OCI-LY7 (cell line): ENCODE data around the gene CTDSPL2. TPM values are rescaled to one million over a fixed set of nuclear protein-coding genes. Genes with fewer than 3 reads are reported as not detected.

ENCODE experiments used
- BruUV-seq: library from RNA; stranded (reverse); fragments of 400-500 nt; replicated peaks from 2 replicates; lab custom pipeline; 2021; lab: Mats Ljungman, UMichigan
- CTCF ChIA-PET: fragments of 300-600 bp; sonication (Branson Sonifier 250); formaldehyde crosslinking; loops from one replicate; lab custom pipeline; 2022; ENCODE audit warnings: antibody characterized with exemption; ENCODE audit not compliant: unreplicated experiment; lab: Charles Lee
- POLR2A ChIA-PET: fragments of 300-600 bp; sonication (Branson Sonifier 250); formaldehyde crosslinking; loops from one replicate; lab custom pipeline; 2022; ENCODE audit warnings: antibody characterized with exemption; lab: Charles Lee
- DNase-seq: peaks from one replicate; pipeline ENCODE4 v3.0.0-alpha.2; 2015; ENCODE audit warnings: low spot score
- H2AFZ ChIP-seq: fragments of 200-600 bp; sonication (generic), shearing (Covaris generic); 2 replicates; pipeline ENCODE4 v1.6.1; 2014; ENCODE audit warnings: mild to moderate bottlenecking, antibody characterized with exemption, low read length, moderate library complexity
- H3K27ac ChIP-seq: fragments of 200-600 bp; sonication (generic); 2 replicates; pipeline ENCODE4 v1.5.1; 2014; ENCODE audit warnings: mixed run types, low read depth, mild to moderate bottlenecking, moderate library complexity, low read length, inconsistent platforms; ENCODE audit not compliant: poor library complexity, severe bottlenecking
- H3K36me3 ChIP-seq: fragments of 200-600 bp; sonication (generic); 2 replicates; pipeline ENCODE4 v1.6.1; 2014; ENCODE audit warnings: mild to moderate bottlenecking, antibody characterized with exemption, low read length, moderate library complexity, mixed read lengths; ENCODE audit not compliant: insufficient read depth
- H3K4me1 ChIP-seq: fragments of 200-600 bp; sonication (generic); 2 replicates; pipeline ENCODE4 v1.5.1; 2014; ENCODE audit warnings: mild to moderate bottlenecking, low read length; ENCODE audit not compliant: insufficient read depth, poor library complexity, severe bottlenecking
- H3K4me2 ChIP-seq: fragments of 200-600 bp; sonication (generic); 2 replicates; pipeline ENCODE4 v1.6.1; 2014; ENCODE audit warnings: mild to moderate bottlenecking, low read length
- H3K4me3 ChIP-seq: fragments of 200-600 bp; sonication (generic); 2 replicates; pipeline ENCODE4 v1.5.1; 2014; ENCODE audit warnings: mild to moderate bottlenecking, low read depth, low read length; ENCODE audit not compliant: poor library complexity, severe bottlenecking
- H3K79me2 ChIP-seq: fragments of 200-600 bp; sonication (generic); 2 replicates; pipeline ENCODE4 v1.6.1; 2016; ENCODE audit warnings: low read depth, mild to moderate bottlenecking, low read length, moderate library complexity, mixed read lengths; ENCODE audit not compliant: insufficient read depth
- H3K9me2 ChIP-seq: fragments of 200-600 bp; sonication (generic); 2 replicates; pipeline ENCODE4 v1.6.1; 2016; ENCODE audit warnings: mild to moderate bottlenecking, low read length, mixed read lengths; ENCODE audit not compliant: insufficient read depth
- H3K9me3 ChIP-seq: fragments of 200-600 bp; sonication (generic); 2 replicates; pipeline ENCODE4 v1.6.1; 2014; ENCODE audit warnings: mild to moderate bottlenecking, mixed run types, low read length, mixed read lengths
- H4K20me1 ChIP-seq: fragments of 200-600 bp; sonication (generic); 2 replicates; pipeline ENCODE4 v1.6.1; 2014; ENCODE audit warnings: mild to moderate bottlenecking, antibody characterized with exemption, low read length, moderate library complexity, mixed read lengths; ENCODE audit not compliant: insufficient read depth
- EZH2phosphoT487 ChIP-seq: fragments of 200-600 bp; sonication (generic); IDR thresholded peaks from 2 replicates; pipeline ENCODE4 v1.6.1; 2018; ENCODE audit warnings: low read depth, borderline replicate concordance, mild to moderate bottlenecking, mixed run types, antibody characterized with exemption, low read length, moderate library complexity, mixed read lengths
- intact Hi-C: fragments of 100-400 bp; cut with micrococcal nuclease; formaldehyde crosslinking; loops from one replicate; pipeline ENCODE4 v1.10.0; 2022; ENCODE audit not compliant: unreplicated experiment
- total RNA-seq, 2 experiments: library from RNA; depleted of rRNA in 1 of 2; stranded (reverse); fragments of >200 nt in 1 of 2; shearing (Covaris generic) in 1 of 2; gene quantifications; 2 replicates each; pipeline ENCODE4 v1.2.3, GENCODE V29; 2014 to 2022
- TF ChIP-seq, protein P1 (sequence below): fragments of 200-600 bp; sonication (generic); conservative IDR thresholded peaks from 2 replicates; pipeline ENCODE4 v1.5.1; 2014; ENCODE audit warnings: mild to moderate bottlenecking, antibody characterized with exemption, low read length, moderate library complexity, mixed read lengths

Gene CTDSPL2
- total RNA-seq, 2 experiments from 2014 or later: 88.0 to 138 TPM

DNA sequence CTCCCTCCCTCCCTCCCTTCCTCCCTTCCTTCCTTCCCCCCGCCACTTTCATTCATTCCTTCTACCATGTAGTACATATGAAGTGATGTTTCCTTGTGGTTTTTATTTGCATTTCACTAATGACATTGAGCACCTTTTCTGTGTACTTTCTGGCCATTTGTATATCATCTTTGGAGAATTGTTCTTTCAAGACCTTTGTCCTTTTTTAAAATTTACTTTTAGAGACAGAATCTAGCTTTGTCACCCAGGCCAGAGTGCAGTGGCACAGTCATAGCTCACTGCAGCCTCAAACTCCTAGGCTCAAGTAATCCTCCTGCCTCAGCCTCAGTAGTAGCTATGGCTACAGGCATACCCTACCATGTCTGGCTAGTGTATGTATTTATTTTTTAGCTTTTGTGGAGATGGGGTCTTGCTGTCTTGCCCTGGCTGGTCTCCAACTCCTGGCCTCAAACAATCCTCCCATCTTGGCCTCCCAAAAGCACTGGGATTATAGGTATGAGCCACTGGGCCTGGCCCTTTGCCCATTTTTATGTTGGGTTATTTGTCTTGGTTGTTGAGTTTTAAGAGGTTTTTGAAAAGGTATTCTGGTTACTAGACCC is 42.0 kb upstream of the CTDSPL2 start:
- BruUV-seq: no TSS peak
- Histone ChIP-seq H3K4me2 (no peak overlapping the region), H3K4me1 (peaks cover 8% of the 10 kb centered on the region), H4K20me1 (no peaks in the 10 kb centered on the region), H3K27ac (no peak overlapping the region), H2AFZ (no peak overlapping the region), H3K36me3 (peaks cover 12% of the 10 kb centered on the region), H3K9me3 (no peaks in the 10 kb centered on the region), H3K4me3 (no peak overlapping the region), H3K9me2 (no peaks in the 10 kb centered on the region), H3K79me2 (no peaks in the 10 kb centered on the region)
- ChIA-PET CTCF (no interaction called here), POLR2A (no interaction called here)
- no peak for TF ChIP-seq EZH2phosphoT487
- TF ChIP-seq, protein P1, sequence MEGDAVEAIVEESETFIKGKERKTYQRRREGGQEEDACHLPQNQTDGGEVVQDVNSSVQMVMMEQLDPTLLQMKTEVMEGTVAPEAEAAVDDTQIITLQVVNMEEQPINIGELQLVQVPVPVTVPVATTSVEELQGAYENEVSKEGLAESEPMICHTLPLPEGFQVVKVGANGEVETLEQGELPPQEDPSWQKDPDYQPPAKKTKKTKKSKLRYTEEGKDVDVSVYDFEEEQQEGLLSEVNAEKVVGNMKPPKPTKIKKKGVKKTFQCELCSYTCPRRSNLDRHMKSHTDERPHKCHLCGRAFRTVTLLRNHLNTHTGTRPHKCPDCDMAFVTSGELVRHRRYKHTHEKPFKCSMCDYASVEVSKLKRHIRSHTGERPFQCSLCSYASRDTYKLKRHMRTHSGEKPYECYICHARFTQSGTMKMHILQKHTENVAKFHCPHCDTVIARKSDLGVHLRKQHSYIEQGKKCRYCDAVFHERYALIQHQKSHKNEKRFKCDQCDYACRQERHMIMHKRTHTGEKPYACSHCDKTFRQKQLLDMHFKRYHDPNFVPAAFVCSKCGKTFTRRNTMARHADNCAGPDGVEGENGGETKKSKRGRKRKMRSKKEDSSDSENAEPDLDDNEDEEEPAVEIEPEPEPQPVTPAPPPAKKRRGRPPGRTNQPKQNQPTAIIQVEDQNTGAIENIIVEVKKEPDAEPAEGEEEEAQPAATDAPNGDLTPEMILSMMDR: no peak
- intact Hi-C loops: no loop called here
- no peak for DNase-seq

DNA sequence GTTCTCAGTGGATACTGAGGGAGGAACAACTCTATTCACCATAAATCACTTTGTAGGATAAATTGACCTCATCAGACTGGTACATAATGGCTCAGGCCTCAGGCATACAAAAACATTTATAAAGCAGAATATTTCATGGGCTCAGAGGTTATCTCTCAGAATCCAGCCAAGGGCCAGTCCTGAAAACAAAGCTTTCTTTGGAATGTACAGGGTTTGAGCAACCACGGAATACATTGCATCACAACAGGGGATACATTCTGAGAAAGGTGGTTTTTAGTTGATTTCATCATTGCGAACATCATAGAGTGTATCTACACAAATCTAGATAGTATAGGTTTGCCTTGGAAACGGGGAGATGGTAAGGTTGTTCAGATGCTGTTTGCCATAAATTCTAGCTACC is 33.4 kb upstream of the CTDSPL2 start:
- no peaks in the 10 kb centered on the region for H3K79me2 ChIP-seq
- no peak overlapping the region for H3K4me3 ChIP-seq
- CTCF ChIA-PET: no interaction called here
- no peaks in the 10 kb centered on the region for H4K20me1 ChIP-seq
- BruUV-seq: no TSS peak
- H2AFZ ChIP-seq: no peak overlapping the region
- H3K36me3 ChIP-seq: no peaks in the 10 kb centered on the region; the same call in 1 of the 2 replicates
- no peaks in the 10 kb centered on the region for H3K9me2 ChIP-seq
- no peak overlapping the region for H3K27ac ChIP-seq
- no peaks in the 10 kb centered on the region for H3K4me1 ChIP-seq
- DNase-seq: no peak
- intact Hi-C loops: no loop called here
- POLR2A ChIA-PET: no interaction called here
- no peaks in the 10 kb centered on the region for H3K9me3 ChIP-seq
- no peak overlapping the region for H3K4me2 ChIP-seq
- TF ChIP-seq EZH2phosphoT487: no peak
- TF ChIP-seq, protein P1: no peak

DNA sequence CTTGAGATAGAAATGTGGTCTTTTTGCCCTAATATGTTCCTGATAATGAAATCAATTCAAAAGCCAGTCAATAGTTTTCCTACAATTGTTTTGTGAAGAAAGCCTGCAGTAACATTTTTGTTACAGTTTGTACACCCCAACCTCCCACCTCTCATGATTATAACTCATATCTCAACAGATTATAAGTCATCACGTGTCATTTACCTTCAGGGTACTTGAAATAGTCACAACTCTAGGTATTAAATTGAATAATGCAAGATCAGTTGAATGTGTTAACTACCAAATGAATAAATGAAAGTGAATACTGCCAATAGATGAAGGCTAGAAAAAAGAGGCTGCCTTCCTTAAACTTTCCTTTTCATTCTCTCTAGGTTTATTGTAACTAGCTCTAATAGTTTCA is 32.9 kb upstream of the CTDSPL2 start:
- TF ChIP-seq EZH2phosphoT487: no peak
- TF ChIP-seq, protein P1: no peak
- ChIA-PET POLR2A (no interaction called here), CTCF (no interaction called here)
- H3K9me3 ChIP-seq: no peaks in the 10 kb centered on the region
- H4K20me1 ChIP-seq: no peaks in the 10 kb centered on the region
- no peaks in the 10 kb centered on the region for H3K36me3 ChIP-seq
- no TSS peak for BruUV-seq
- no peak for DNase-seq
- H3K9me2 ChIP-seq: no peaks in the 10 kb centered on the region
- intact Hi-C loops: no loop called here
- no peak overlapping the region for H3K4me2 ChIP-seq
- H3K79me2 ChIP-seq: no peaks in the 10 kb centered on the region
- H3K27ac ChIP-seq: no peak overlapping the region
- no peaks in the 10 kb centered on the region for H3K4me1 ChIP-seq
- no peak overlapping the region for H3K4me3 ChIP-seq
- H2AFZ ChIP-seq: no peak overlapping the region
